Natural killer cell treated with Interleukin-12 subunit alpha and Interleukin-12 subunit beta and Interleukin-15 and Interleukin-18, amount 100 ng/mL, for 72 hours (primary cell): ENCODE results near the gene ZNF20. TPM values are rescaled to one million over a fixed set of nuclear protein-coding genes. Genes with fewer than 3 reads are reported as not detected.
"Not testable (repeated sequence)": the region's sequence is repeated elsewhere in the genome, so short reads cannot be mapped to it uniquely, and the experiment has no call there.

ENCODE experiments used
- ATAC-seq, 2 donors: fragments of 150-1000 bp; cut with Tn5 transposase in 1 of 2; sonication (Bioruptor Pico), chemical (Tn5 transposase) in 1 of 2; 2 replicates each; pipeline ENCODE4 v1.10.0; 2021
- DNase-seq: peaks from one replicate; pipeline ENCODE4 v3.0.0; 2022; ENCODE audit warnings: low spot score
- H3K27ac Mint-ChIP-seq, 2 donors: 1 replicate in 1 of 2; 2 replicates in 1 of 2; pipeline ENCODE4 v1.8.0; 2022; ENCODE audit warnings: mixed read lengths in 2 of 2, mild to moderate bottlenecking in 1 of 2, moderate library complexity in 1 of 2
- H3K27me3 Mint-ChIP-seq, 2 donors: 1 replicate in 1 of 2; 2 replicates in 1 of 2; pipeline ENCODE4 v1.8.0; 2022; ENCODE audit warnings: mixed read lengths in 2 of 2
- H3K36me3 Mint-ChIP-seq: one replicate; pipeline ENCODE4 v1.8.0; 2022; ENCODE audit warnings: mixed read lengths
- H3K4me1 Mint-ChIP-seq, 2 donors: 1 replicate in 1 of 2; 2 replicates in 1 of 2; pipeline ENCODE4 v1.8.0; 2022; ENCODE audit warnings: low read depth in 2 of 2, mixed read lengths in 2 of 2, mild to moderate bottlenecking in 1 of 2
- H3K4me3 Mint-ChIP-seq: one replicate; pipeline ENCODE4 v1.8.0; 2022; ENCODE audit warnings: mixed read lengths
- H3K9me3 Mint-ChIP-seq: 2 replicates; pipeline ENCODE4 v1.8.0; 2022; ENCODE audit warnings: mixed read lengths
- total RNA-seq, 2 donors: library from RNA; stranded (reverse); gene quantifications; one replicate each; pipeline ENCODE4 v1.2.3, GENCODE V29; 2022

The ZNF20 gene
- total RNA-seq, 2 donors from 2014 or later = 2.7 to 4.4 TPM

DNA sequence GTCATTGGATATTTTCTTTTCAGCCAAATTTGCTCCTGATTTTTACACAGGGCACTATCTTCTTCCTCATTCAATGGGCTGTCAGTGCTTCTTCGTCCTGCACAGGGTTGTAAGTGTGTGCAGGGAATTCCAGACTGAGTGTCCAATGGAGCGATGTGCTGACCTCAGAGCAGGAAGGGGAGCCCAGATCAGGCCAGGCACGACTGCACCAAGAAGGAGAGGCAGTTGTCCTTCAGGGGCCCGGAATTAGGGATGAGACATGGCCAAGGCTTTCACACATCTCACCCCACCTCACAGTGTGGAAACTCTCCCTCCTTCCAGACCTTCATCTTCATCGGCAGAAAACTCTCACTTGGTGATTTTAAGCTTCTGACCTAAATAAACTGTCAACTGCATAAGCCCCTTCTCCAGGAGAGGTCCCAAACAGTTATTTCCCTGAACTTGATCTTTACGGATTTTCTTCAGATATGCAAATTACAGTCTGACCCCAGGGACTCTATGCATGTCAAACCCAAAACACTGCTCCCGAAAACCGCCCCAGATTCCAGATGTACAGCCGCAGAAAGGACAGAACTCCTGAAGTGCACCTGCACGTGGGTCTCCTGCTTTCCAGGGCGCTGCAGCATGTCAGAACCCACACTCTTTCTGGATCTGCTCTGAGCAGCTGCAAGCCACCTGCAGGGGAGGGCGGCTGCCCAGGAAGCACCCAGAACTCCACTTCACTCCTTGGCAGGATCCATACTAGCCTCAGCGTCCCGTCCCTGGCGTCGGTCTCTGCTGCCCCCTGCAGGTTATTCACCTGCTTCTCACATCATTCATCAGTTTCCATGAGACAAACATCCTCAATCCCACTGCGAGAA is 625 bp upstream of the ZNF20 start:
- peak overlapping the region; percentile 6 to 70 for H3K27ac Mint-ChIP-seq

DNA sequence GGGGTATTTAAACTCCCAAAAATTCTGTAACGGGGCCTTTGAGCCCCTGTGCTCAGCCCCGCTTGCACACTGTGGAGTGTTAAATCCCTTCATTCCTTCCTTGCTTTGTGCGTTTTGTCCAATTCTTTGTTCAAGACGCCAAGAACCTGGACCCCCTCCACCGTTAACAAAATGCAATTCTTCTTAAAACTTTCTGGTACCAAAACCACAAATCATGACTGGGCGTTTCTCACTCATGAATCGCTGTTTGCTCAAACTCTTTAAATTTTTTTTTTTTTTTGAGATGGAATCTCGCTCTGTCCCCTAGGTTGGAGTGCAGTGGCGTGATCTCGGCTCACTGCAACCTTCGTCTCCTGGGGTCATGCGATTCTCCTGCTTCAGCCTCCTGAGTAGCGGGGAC is 881 bp downstream of the ZNF20 start:
- H3K27me3 Mint-ChIP-seq = no peaks in the 10 kb centered on the region
- no peak for DNase-seq

More for the DNA sequence above, 625 bp upstream of the ZNF20 start:
- peaks cover 7% of the 10 kb centered on the region for H3K9me3 Mint-ChIP-seq
- DNase-seq (peak; percentile 83), ATAC-seq (peak; percentile 71 to 78)
- H3K4me1 Mint-ChIP-seq = peaks cover 25 to 27% of the 10 kb centered on the region in 2 donors
- H3K4me3 Mint-ChIP-seq = peak overlapping the region; percentile 84
- peaks cover 14% of the 10 kb centered on the region for H3K36me3 Mint-ChIP-seq
- H3K27me3 Mint-ChIP-seq = no peaks in the 10 kb centered on the region

DNA sequence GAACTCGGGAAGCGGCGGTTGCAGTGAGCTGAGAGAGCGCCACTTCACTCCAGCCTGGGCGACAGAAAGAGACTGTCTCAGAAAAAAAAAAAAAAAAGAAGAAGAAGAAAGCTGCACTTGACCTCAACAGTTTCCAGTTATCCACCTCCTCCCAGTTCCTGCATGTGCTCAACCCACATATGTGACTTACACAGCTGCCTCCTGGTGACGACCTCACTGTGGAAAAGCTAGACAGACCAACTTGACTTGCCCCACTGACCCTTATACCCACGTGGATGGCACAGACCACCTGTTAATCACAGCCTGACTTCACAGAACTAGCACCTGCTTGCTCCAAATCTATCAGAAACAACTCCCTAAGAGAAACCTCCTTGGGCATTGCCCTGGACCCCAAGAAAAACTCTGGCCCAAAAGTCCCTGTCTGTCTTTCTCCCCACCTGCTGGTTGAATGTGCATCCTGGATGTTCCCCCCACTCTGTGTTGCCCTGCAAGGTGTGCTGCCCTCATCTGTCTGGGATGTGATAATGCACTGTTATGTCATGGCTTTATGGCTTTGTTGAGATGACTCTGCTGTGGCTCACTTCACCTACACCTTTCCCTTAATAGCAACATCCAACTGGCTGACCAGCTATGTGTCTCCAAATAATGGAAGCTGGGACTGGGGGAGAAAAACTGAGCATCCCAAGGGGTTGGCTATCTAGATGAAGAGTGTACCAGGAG is 2.8 kb downstream of the ZNF20 start:
- Mint-ChIP-seq H3K27me3 (no peaks in the 10 kb centered on the region), H3K4me3 (no peak overlapping the region), H3K27ac (peak overlapping the region in 1 of 2 donors; percentile 13), H3K4me1 (peaks cover 25 to 27% of the 10 kb centered on the region in 2 donors), H3K9me3 (peaks cover 10% of the 10 kb centered on the region), H3K36me3 (peaks cover 22% of the 10 kb centered on the region)
- DNase-seq = no peak
- no peak for ATAC-seq

More for the DNA sequence above, 881 bp downstream of the ZNF20 start:
- peak overlapping the region in 1 of 2 donors; percentile 59 for H3K27ac Mint-ChIP-seq
- H3K9me3 Mint-ChIP-seq = no peaks in the 10 kb centered on the region
- peaks cover 25 to 27% of the 10 kb centered on the region in 2 donors for H3K4me1 Mint-ChIP-seq
- peak overlapping the region; percentile 84 for H3K4me3 Mint-ChIP-seq
- no peak for ATAC-seq
- peaks cover 6% of the 10 kb centered on the region for H3K36me3 Mint-ChIP-seq

DNA sequence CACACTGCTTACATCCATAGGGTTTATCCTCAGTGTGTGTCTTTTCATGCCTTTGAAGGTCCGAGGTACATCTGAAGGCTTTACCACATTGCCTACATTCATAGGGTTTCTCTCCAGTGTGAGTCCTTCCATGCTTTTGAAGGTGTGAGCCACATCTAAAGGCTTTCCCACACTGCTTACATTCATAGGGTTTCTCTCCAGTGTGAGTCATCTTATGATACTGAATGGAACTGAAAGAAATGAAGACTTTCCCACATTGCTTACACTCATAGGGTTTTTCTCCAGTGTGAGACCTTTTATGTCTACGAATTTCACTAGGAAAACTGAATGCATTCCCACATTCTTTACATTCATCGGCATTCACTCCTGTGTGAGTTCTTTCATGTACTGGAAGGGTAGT is 7.1 kb downstream of the ZNF20 start:
- Mint-ChIP-seq H3K4me1 (peaks cover 7 to 8% of the 10 kb centered on the region in 2 donors), H3K9me3 (peaks cover 18% of the 10 kb centered on the region), H3K27me3 (no peaks in the 10 kb centered on the region)

DNA sequence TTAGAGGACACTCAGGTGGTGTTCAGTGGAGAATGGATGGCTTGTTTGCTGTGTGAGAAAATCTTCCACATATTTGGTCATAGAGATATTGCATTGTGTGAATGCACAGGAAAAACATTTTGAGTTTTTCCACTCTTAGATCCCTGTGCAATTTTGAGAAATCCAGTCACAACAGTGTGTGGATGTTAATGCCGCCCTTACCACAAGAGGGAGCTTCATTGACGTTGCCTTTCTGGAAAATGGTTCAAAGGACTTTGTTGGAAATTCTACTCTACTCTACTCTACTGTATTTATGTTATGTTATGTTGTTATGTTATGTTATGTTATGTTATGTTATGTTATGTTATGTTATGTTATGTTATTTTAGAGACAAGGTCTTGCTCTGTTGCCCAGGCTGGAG is 13.4 kb downstream of the ZNF20 start:
- DNase-seq (peak; percentile 67), ATAC-seq (no peak)
- Mint-ChIP-seq H3K4me3 (no peak overlapping the region), H3K4me1 (no peaks in the 10 kb centered on the region), H3K27ac (no peak overlapping the region), H3K36me3 (peaks cover 11% of the 10 kb centered on the region), H3K27me3 (no peaks in the 10 kb centered on the region), H3K9me3 (peaks cover 6% of the 10 kb centered on the region)

More for the DNA sequence above, 7.1 kb downstream of the ZNF20 start:
- Mint-ChIP-seq H3K27ac (no peak overlapping the region), H3K4me3 (no peak overlapping the region), H3K36me3 (peaks cover 40% of the 10 kb centered on the region)
- no peak for ATAC-seq
- no peak for DNase-seq

DNA sequence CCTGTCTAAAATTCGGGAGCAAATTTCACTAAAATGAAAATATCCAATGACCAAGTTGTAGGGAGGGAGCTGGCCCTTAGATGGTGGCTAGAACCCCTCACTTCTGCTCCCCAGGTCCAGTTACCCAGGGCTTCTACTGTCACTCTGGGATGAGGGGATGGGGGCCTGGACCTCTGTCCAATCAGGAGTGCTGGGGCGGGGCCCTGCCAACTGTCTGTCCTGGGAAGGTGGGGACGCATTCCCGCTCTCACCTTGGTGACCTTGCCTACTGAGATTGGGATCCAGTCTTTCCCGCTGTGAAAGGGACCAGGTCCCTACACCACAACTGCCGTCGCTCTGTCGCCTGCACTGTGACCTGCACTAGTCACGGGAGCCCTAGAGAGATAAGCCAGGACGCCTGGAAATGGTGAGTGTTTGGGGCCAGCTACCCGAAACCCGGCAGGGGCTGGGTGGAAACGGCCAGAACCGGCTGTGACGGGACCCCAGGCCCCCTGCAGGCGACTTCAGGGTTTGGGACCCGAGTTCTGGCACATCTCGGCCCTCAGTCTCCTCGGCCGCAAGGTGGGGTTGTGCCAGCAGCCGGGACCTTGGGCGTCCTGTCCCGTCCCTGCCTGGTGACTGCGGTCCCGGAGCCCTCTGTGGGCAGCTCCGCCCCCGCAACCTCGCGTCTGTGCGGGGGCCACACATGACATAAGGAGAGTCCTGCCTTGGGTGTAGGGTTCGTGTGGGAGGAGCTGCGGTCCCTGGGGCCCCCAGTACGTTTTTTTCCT is 22.8 kb downstream of the ZNF20 start:
- no peak overlapping the region for H3K27ac Mint-ChIP-seq
- no peaks in the 10 kb centered on the region for H3K36me3 Mint-ChIP-seq
- H3K4me1 Mint-ChIP-seq = peaks cover 0 to 3% of the 10 kb centered on the region in 2 donors
- ATAC-seq = no peak
- H3K4me3 Mint-ChIP-seq = no peak overlapping the region
- no peak for DNase-seq
- H3K9me3 Mint-ChIP-seq = no peaks in the 10 kb centered on the region
- no peaks in the 10 kb centered on the region for H3K27me3 Mint-ChIP-seq

DNA sequence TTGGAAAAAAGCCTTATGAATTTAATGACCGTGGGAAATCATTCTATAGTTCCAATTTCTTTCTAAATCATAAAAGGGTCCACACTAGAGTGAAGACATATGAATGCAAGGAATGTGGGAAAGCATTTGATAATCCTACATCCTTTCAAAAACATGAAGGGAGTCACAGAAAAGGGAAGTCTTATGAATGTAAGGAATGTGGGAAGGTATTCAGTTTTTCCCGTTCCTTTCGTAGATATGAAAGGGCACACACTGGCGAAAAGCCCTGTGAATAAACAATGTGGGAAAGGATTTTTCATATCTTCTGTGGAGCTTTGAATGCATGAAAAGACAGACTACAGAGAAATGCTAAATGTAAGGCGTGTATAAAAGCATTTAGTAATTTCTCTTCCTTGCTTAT is 27.0 kb downstream of the ZNF20 start:
- Mint-ChIP-seq H3K27ac (no peak overlapping the region), H3K9me3 (no peaks in the 10 kb centered on the region), H3K4me1 (peaks cover 0 to 3% of the 10 kb centered on the region in 2 donors), H3K27me3 (no peaks in the 10 kb centered on the region), H3K4me3 (no peak overlapping the region), H3K36me3 (peaks cover 4% of the 10 kb centered on the region)
- no peak for DNase-seq
- no peak for ATAC-seq

DNA sequence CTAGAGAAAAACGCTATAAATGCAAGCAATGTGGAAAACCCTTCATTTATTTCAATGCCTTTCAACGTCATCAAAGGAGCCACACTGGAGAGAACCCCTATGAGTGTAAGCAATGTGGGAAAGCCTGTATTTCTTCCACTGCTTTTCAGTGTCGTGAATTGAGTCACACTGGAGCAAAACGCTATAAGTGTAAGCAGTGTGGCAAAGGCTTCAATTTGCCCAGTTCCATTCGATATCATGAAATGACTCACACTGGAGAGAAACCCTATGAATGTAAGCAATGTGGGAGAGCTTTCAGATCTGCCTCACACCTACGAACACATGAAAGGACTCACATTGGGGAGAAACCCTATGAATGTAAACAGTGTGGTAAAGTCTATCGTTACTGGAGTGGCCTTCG is 27.4 kb downstream of the ZNF20 start:
- Mint-ChIP-seq H3K4me3 (no peak overlapping the region), H3K27ac (no peak overlapping the region), H3K4me1 (peaks cover 0 to 3% of the 10 kb centered on the region in 2 donors), H3K9me3 (no peaks in the 10 kb centered on the region), H3K36me3 (peaks cover 4% of the 10 kb centered on the region), H3K27me3 (no peaks in the 10 kb centered on the region)
- DNase-seq (no peak), ATAC-seq (peak; percentile 45 to 74)

DNA sequence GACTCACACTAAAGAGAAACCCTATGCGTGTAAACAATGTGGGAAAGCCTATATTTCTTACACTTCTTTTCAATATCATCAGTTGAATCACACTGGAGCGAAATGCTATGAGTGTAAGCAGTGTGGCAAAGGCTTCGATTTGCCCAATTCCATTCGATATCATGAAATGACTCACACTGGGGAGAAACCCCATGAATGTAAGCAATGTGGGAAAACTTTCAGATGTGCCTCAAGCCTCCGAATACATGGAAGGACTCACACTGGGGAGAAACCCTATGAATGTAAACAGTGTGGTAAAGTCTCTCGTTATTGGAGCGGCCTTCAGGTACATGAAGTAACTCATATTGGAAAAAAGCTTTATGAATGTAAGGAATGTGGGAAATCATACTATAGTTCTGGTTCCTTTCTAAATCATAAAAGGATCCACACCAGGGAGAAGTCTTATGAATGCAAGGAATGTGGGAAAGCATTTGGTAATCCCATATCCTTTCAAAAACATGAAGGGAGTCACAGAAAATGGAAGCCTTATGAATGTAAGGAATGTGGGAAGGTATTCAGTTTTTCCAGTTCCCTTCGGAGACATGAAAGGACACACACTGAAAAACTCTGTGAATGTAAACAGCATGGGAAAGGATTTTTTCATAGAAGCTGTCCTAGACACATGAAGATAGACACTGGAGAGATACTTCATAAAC is 28.1 kb downstream of the ZNF20 start:
- Mint-ChIP-seq H3K27ac (no peak overlapping the region), H3K4me3 (no peak overlapping the region), H3K36me3 (peaks cover 4% of the 10 kb centered on the region), H3K9me3 (no peaks in the 10 kb centered on the region), H3K4me1 (peaks cover 0 to 3% of the 10 kb centered on the region in 2 donors), H3K27me3 (no peaks in the 10 kb centered on the region)
- DNase-seq (no peak), ATAC-seq (no peak)

DNA sequence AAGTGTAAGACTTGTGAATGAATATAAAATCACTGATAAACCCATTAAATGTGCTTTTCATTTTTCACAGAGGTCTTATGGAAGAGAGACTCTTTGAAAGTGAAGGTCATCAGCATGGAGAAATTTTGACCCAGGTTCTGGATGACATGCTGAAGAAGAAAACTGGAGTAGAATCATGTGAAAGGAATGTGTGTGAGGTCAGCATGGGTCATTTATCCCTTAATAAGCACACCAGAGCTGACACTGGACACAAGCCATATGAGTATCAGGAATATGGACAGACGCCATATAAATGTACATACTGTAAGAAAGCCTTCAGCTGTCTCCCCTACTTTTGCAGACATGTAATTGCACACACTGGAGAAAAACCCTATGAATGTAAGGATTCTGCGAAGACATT is 29.0 kb downstream of the ZNF20 start:
- Mint-ChIP-seq H3K27me3 (no peaks in the 10 kb centered on the region), H3K9me3 (no peaks in the 10 kb centered on the region), H3K4me1 (peaks cover 0 to 3% of the 10 kb centered on the region in 2 donors), H3K36me3 (peaks cover 4% of the 10 kb centered on the region), H3K27ac (no peak overlapping the region), H3K4me3 (no peak overlapping the region)
- no peak for DNase-seq
- ATAC-seq = no peak

DNA sequence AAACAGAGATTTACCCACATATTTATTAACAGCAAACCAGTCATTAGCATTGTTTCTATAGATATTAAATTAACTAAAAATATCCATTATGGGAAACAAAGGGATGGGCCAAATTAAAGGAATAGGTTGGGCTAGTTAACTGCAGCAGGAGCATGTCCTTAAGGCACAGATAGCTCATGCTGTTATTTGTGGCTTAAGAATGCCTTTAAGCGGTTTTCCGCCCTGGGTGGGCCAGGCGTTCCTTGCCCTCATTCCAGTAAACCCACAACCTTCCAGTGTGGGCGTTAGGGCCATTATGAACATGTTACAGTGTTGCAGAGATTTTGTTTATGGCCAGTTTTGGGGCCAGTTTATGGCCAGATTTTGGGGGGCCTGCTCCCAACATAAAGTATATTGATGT is 36.2 kb downstream of the ZNF20 start:
- not testable (repeated sequence) for H3K9me3 Mint-ChIP-seq, H3K27me3 Mint-ChIP-seq, H3K36me3 Mint-ChIP-seq, H3K4me1 Mint-ChIP-seq, H3K27ac Mint-ChIP-seq, H3K4me3 Mint-ChIP-seq, ATAC-seq, DNase-seq

DNA sequence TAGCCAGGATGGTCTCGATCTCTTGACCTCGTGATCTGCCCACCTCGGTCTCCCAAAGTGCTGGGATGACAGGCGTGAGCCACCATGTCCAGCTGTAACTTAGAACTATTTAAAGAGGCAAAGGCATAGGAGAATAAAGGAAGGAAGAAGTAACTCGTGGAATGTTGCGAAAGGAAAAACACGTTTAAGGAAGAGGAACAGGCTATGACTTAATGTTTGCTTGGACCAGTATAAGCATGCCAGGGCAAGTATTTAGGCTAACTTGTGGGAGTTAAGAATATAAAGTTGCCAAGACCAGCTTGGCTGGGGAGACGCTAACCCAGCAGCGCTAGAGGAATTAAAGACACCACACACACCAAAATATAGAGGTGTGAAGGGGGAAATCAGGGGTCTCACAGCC is 42.1 kb downstream of the ZNF20 start:
- H3K27me3 Mint-ChIP-seq = no peaks in the 10 kb centered on the region
- H3K9me3 Mint-ChIP-seq = peaks cover 4% of the 10 kb centered on the region
- H3K4me1 Mint-ChIP-seq = peaks cover 0 to 10% of the 10 kb centered on the region in 2 donors
- ATAC-seq (no peak), DNase-seq (no peak)
- no peak overlapping the region for H3K4me3 Mint-ChIP-seq
- no peak overlapping the region for H3K27ac Mint-ChIP-seq
- H3K36me3 Mint-ChIP-seq = no peaks in the 10 kb centered on the region

DNA sequence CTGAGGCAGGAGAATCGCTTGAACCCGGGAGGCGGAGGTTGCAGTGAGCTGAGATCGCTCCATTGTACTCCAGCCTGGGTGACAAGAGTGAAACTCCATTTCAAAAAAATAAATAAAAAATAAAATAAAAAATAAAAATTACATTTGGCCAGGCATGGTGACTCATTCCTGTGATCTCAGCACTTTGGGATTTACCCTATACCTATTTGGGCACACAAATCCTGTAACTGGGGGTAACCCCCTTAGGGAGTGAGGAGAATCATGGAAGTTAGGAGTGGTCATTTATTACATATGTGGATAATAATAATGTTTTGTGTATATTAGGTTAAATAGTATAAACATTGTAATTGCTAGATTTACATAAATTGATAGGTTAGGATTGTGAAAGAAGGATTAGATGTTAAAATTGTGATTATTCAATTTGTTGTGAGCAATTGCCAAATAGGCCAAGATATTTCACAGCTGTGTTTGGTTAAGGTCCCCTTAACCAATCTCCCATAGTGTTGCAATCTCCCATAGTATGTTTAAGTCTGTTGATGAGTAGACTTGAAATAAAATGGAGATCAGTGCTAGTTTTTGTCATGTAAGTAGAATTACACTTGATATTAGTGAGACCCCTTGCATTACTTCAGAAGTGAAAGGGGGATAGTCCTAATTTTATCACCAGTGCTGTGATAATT is 44.9 kb downstream of the ZNF20 start:
- H3K4me1 Mint-ChIP-seq = peaks cover 5 to 16% of the 10 kb centered on the region in 2 donors

More for the DNA sequence above, 44.9 kb downstream of the ZNF20 start:
- H3K27ac Mint-ChIP-seq = no peak overlapping the region
- DNase-seq (no peak), ATAC-seq (no peak)
- H3K36me3 Mint-ChIP-seq = no peaks in the 10 kb centered on the region
- peaks cover 4% of the 10 kb centered on the region for H3K9me3 Mint-ChIP-seq
- H3K4me3 Mint-ChIP-seq = no peak overlapping the region
- no peaks in the 10 kb centered on the region for H3K27me3 Mint-ChIP-seq
